Measurements from ENCODE around the gene KCNC3. TPM values are rescaled to one million over a fixed set of nuclear protein-coding genes. Genes with fewer than 3 reads are reported as not detected.

The KCNC3 gene
- polyA plus RNA-seq, 1 donor from 2014 or later: 0.97 TPM

- H4K20me1 ChIP-seq (ENCODE audit: insufficient read depth): no peaks in the 10 kb centered on the region
- H3K9ac ChIP-seq (ENCODE audit: low read length): no peak overlapping the region
- H3K27ac ChIP-seq (ENCODE audit: low read length): no peak overlapping the region
- H3F3A ChIP-seq (ENCODE audit: insufficient read depth, low read length, poor library complexity, severe bottlenecking): no peaks in the 10 kb centered on the region
- no peaks in the 10 kb centered on the region for H3K9me2 ChIP-seq (ENCODE audit: insufficient read depth, low read length)
- TF ChIP-seq MXI1 (conservative IDR thresholded peaks at IDR 0.05; ENCODE audit: poor library complexity, severe bottlenecking): no peak
- no peak for TF ChIP-seq POLR2AphosphoS5 (IDR thresholded peaks at IDR 0.05)
- no peak for TF ChIP-seq EZH2 (IDR thresholded peaks at IDR 0.05; ENCODE audit: borderline replicate concordance, insufficient read depth, low read length, poor library complexity, severe bottlenecking)
- TF ChIP-seq SMC3 (conservative IDR thresholded peaks at IDR 0.05; ENCODE audit: poor library complexity): no peak
- TF ChIP-seq REST (IDR thresholded peaks at IDR 0.05; ENCODE audit: borderline replicate concordance): no peak
- no peak for TF ChIP-seq TAF1 (IDR thresholded peaks at IDR 0.05; ENCODE audit: low read depth)
- no peaks in the 10 kb centered on the region for H3K27me3 ChIP-seq (ENCODE audit: insufficient read depth, low read depth, low read length)
- H3K4me2 ChIP-seq (ENCODE audit: low read length): no peak overlapping the region
- H2AFZ ChIP-seq (ENCODE audit: low read depth, low read length): no peak overlapping the region
- H3K36me3 ChIP-seq (ENCODE audit: insufficient read depth, low read length): no peaks in the 10 kb centered on the region
- no peaks in the 10 kb centered on the region for H3K9me3 ChIP-seq (ENCODE audit: low read length)
- no peak overlapping the region for H3K4me3 ChIP-seq (ENCODE audit: low read length)
- no peaks in the 10 kb centered on the region for H3K79me2 ChIP-seq (replicated peaks; ENCODE audit: insufficient read depth, low read length)
These were observed 49.1 kb downstream of the KCNC3 start for GRCh38 chr19:50280074-50280473.

- Histone ChIP-seq H3K27me3 (ENCODE audit: insufficient read depth, low read depth, low read length) (no peaks in the 10 kb centered on the region), H3K27ac (ENCODE audit: low read length) (no peak overlapping the region), H3K4me2 (ENCODE audit: low read length) (no peak overlapping the region), H3K9ac (ENCODE audit: low read length) (no peak overlapping the region), H3K4me3 (ENCODE audit: low read length) (no peak overlapping the region), H4K20me1 (ENCODE audit: insufficient read depth) (no peaks in the 10 kb centered on the region), H3K36me3 (ENCODE audit: insufficient read depth, low read length) (no peaks in the 10 kb centered on the region), H3F3A (ENCODE audit: insufficient read depth, low read length, poor library complexity, severe bottlenecking) (no peaks in the 10 kb centered on the region), H3K9me3 (ENCODE audit: low read length) (no peaks in the 10 kb centered on the region), H3K79me2 (replicated peaks; ENCODE audit: insufficient read depth, low read length) (no peaks in the 10 kb centered on the region), H2AFZ (ENCODE audit: low read depth, low read length) (no peak overlapping the region), H3K9me2 (ENCODE audit: insufficient read depth, low read length) (no peaks in the 10 kb centered on the region)
- TF ChIP-seq EZH2 (IDR thresholded peaks at IDR 0.05; ENCODE audit: borderline replicate concordance, insufficient read depth, low read length, poor library complexity, severe bottlenecking) (no peak), TAF1 (IDR thresholded peaks at IDR 0.05; ENCODE audit: low read depth) (no peak), CTCF (IDR thresholded peaks at IDR 0.05; ENCODE audit: poor library complexity, severe bottlenecking) (no peak)
These were observed 51.1 kb downstream of the KCNC3 start for GRCh38 chr19:50277966-50278580.
